HepG2 (cell line): ENCODE data around the gene OSTF1. TPM values are rescaled to one million over a fixed set of nuclear protein-coding genes. Genes with fewer than 3 reads are reported as not detected.

ENCODE experiments used
- ADNP ChIP-seq: sonication (generic); formaldehyde crosslinking; IDR thresholded peaks from 2 replicates; pipeline ENCODE4 v1.4.0; 2020; ENCODE audit warnings: missing genetic modification reagents
- ATAD3A ChIP-seq: sonication (generic); formaldehyde crosslinking; IDR thresholded peaks from 2 replicates; pipeline ENCODE4 v1.4.0; 2020; ENCODE audit warnings: missing genetic modification reagents
- BHLHE40 ChIP-seq: IDR thresholded peaks from 2 replicates; pipeline ENCODE4 v1.6.1; 2011; ENCODE audit warnings: low read length, improper control_type of control experiment
- CENPX ChIP-seq: sonication (generic); formaldehyde crosslinking; IDR thresholded peaks from 2 replicates; pipeline ENCODE4 v1.9.0; 2021; ENCODE audit warnings: mild to moderate bottlenecking, missing genetic modification reagents, moderate library complexity
- FOXO4 ChIP-seq: sonication (generic); formaldehyde crosslinking; conservative IDR thresholded peaks from 2 replicates; pipeline ENCODE4 v1.8.1; 2023; ENCODE audit warnings: missing genetic modification reagents
- HOXA5 ChIP-seq: sonication (generic); formaldehyde crosslinking; IDR thresholded peaks from 2 replicates; pipeline ENCODE4 v1.4.0; 2020; ENCODE audit warnings: missing genetic modification reagents
- KAT8 ChIP-seq: IDR thresholded peaks from 2 replicates; pipeline ENCODE4 v1.6.1; 2016; ENCODE audit warnings: missing genetic modification reagents, missing compliant biosample characterization
- MAFF ChIP-seq: IDR thresholded peaks from 2 replicates; pipeline ENCODE4 v1.6.1; 2011; ENCODE audit warnings: low read depth, low read length, improper control_type of control experiment
- NFKBIZ ChIP-seq: IDR thresholded peaks from 2 replicates; pipeline ENCODE4 v1.6.1; 2018; ENCODE audit warnings: missing genetic modification reagents, missing compliant biosample characterization
- NR1H2 ChIP-seq: sonication (generic); formaldehyde crosslinking; IDR thresholded peaks from 2 replicates; pipeline ENCODE4 v1.8.1; 2022; ENCODE audit warnings: low read depth, missing genetic modification reagents, borderline replicate concordance
- PAF1 ChIP-seq: IDR thresholded peaks from 2 replicates; pipeline ENCODE4 v1.6.1; 2016; ENCODE audit warnings: missing genetic modification reagents, missing compliant biosample characterization
- ZBTB4 ChIP-seq: sonication (generic); formaldehyde crosslinking; IDR thresholded peaks from 2 replicates; pipeline ENCODE4 v1.4.0; 2020; ENCODE audit warnings: missing genetic modification reagents, mild to moderate bottlenecking, borderline replicate concordance
- ZBTB8A ChIP-seq: sonication (generic); formaldehyde crosslinking; IDR thresholded peaks from 2 replicates; pipeline ENCODE4 v1.4.0; 2020; ENCODE audit warnings: mild to moderate bottlenecking, low read depth, missing genetic modification reagents, borderline replicate concordance
- ZFAT ChIP-seq: sonication (generic); formaldehyde crosslinking; conservative IDR thresholded peaks from 2 replicates; pipeline ENCODE4 v1.8.1; 2023; ENCODE audit warnings: missing genetic modification reagents, inconsistent platforms
- ZFP91 ChIP-seq: sonication (generic); formaldehyde crosslinking; IDR thresholded peaks from 2 replicates; pipeline ENCODE4 v1.9.0; 2022; ENCODE audit warnings: missing genetic modification reagents, mild to moderate bottlenecking, borderline replicate concordance
- ZMYM2 ChIP-seq: sonication (generic); formaldehyde crosslinking; IDR thresholded peaks from 2 replicates; pipeline ENCODE4 v1.8.0; 2022; ENCODE audit warnings: mild to moderate bottlenecking, missing genetic modification reagents
- ZNF124 ChIP-seq: sonication (generic); formaldehyde crosslinking; IDR thresholded peaks from 2 replicates; pipeline ENCODE4 v1.4.0; 2020; ENCODE audit warnings: missing genetic modification reagents
- ZNF224 ChIP-seq: sonication (generic); formaldehyde crosslinking; IDR thresholded peaks from 2 replicates; pipeline ENCODE4 v1.5.0; 2020; ENCODE audit warnings: mild to moderate bottlenecking, missing genetic modification reagents
- ZNF253 ChIP-seq: sonication (generic); formaldehyde crosslinking; IDR thresholded peaks from 2 replicates; pipeline ENCODE4 v1.8.0; 2022; ENCODE audit warnings: mild to moderate bottlenecking, missing genetic modification reagents, borderline replicate concordance
- ZNF549 ChIP-seq: sonication (generic); formaldehyde crosslinking; IDR thresholded peaks from 2 replicates; pipeline ENCODE4 v1.5.0; 2020; ENCODE audit warnings: missing genetic modification reagents
- ZNF614 ChIP-seq: IDR thresholded peaks from 2 replicates; pipeline ENCODE4 v1.6.1; 2018; ENCODE audit warnings: missing biosample characterization, missing genetic modification reagents, inconsistent platforms, borderline replicate concordance
- ZNF713 ChIP-seq: sonication (generic); formaldehyde crosslinking; IDR thresholded peaks from 2 replicates; pipeline ENCODE4 v1.4.0; 2020; ENCODE audit warnings: mild to moderate bottlenecking, missing genetic modification reagents
- ZNF775 ChIP-seq: sonication (generic); formaldehyde crosslinking; IDR thresholded peaks from 2 replicates; pipeline ENCODE4 v1.4.0; 2020; ENCODE audit warnings: missing genetic modification reagents, mild to moderate bottlenecking, moderate library complexity, borderline replicate concordance
- ZNF790 ChIP-seq: sonication (generic); formaldehyde crosslinking; IDR thresholded peaks from 2 replicates; pipeline ENCODE4 v1.8.0; 2022; ENCODE audit warnings: missing genetic modification reagents, mild to moderate bottlenecking, borderline replicate concordance
- polyA plus RNA-seq, 8 experiments: library from polyadenylated mRNA; depleted of rRNA in 3 of 8; stranded (reverse) in 7 of 8; unstranded in 1 of 8; fragments of >200 nt; fragmentation: Illumina TruSeq in 4 of 8; extraction: Trizol in 4 of 8; gene quantifications; 2 replicates each; pipeline versions ENCODE4 v1.2.1 to v1.2.3, GENCODE V29; 2011 to 2016; ENCODE audit warnings: low read depth in 4 of 8, missing spikeins in 1 of 8, mixed read lengths in 1 of 8; ENCODE audit not compliant: insufficient read depth in 1 of 8
- total RNA-seq, 5 experiments: library from RNA; depleted of rRNA; stranded (reverse); fragments of >200 nt; fragmentation: Illumina TruSeq; extraction: Trizol; gene quantifications; 2 replicates each; pipeline ENCODE4 v1.2.3, GENCODE V29; 2016; ENCODE audit warnings: low read depth in 1 of 5

Gene OSTF1
- total and polyA plus RNA-seq, 2 of the 13 experiments (the other 11 are each of a cell fraction or from before 2014, with no cell fraction given) = 16.8 to 39.0 TPM

- TF ChIP-seq PAF1 (no peak), HOXA5 (CRISPR knock-in tag) (no peak), FOXO4 (CRISPR knock-in tag) (no peak), ATAD3A (CRISPR knock-in tag) (no peak), ZNF614 (no peak), ZNF549 (no peak), NR1H2 (no peak), ZNF253 (CRISPR knock-in tag) (no peak), NFKBIZ (CRISPR knock-in tag) (no peak), ZBTB8A (no peak), ZNF713 (CRISPR knock-in tag) (no peak), MAFF (no peak), ZNF224 (CRISPR knock-in tag) (no peak), ZBTB4 (CRISPR knock-in tag) (no peak), ZNF775 (CRISPR knock-in tag) (no peak), BHLHE40 (no peak), ZNF790 (CRISPR knock-in tag) (no peak), ZMYM2 (no peak), ADNP (CRISPR knock-in tag) (no peak), ZFAT (CRISPR knock-in tag) (no peak), ZNF124 (no peak), ZFP91 (no peak; the same call in 1 of the 2 replicates), CENPX (CRISPR knock-in tag) (no peak), KAT8 (CRISPR knock-in tag) (no peak)
Measured at GRCh38 chr9:75088646-75089372, 495 bp downstream of the OSTF1 start (continued).
